Progenitor cell of endocrine pancreas (in vitro differentiated cells): ENCODE measurements around the gene NFIB. TPM values are rescaled to one million over a fixed set of nuclear protein-coding genes. Genes with fewer than 3 reads are reported as not detected.

Source experiments
- DNase-seq: peaks from one replicate; pipeline ENCODE4 v3.0.0; 2021; ENCODE audit warnings: low spot score; ENCODE audit not compliant: unreplicated experiment
- H3K27ac Mint-ChIP-seq: 2 replicates; pipeline ENCODE4 v1.8.0; 2021; ENCODE audit warnings: mild to moderate bottlenecking, moderate library complexity, mixed read lengths
- H3K27me3 Mint-ChIP-seq: 2 replicates; pipeline ENCODE4 v1.8.0; 2021; ENCODE audit warnings: mixed read lengths
- H3K36me3 Mint-ChIP-seq: 2 replicates; pipeline ENCODE4 v1.8.0; 2022; ENCODE audit warnings: mixed read lengths; ENCODE audit not compliant: insufficient read depth
- H3K4me1 Mint-ChIP-seq: 2 replicates; pipeline ENCODE4 v1.8.0; 2021; ENCODE audit warnings: low read depth, mixed read lengths
- H3K4me3 Mint-ChIP-seq: 2 replicates; pipeline ENCODE4 v1.8.0; 2021; ENCODE audit warnings: low read depth, mild to moderate bottlenecking, moderate library complexity, mixed read lengths
- H3K9me3 Mint-ChIP-seq: 2 replicates; pipeline ENCODE4 v1.8.0; 2021; ENCODE audit warnings: low read depth, mixed read lengths
- CTCF ChIP-seq: fragments of 200-600 bp; sonication (generic); IDR thresholded peaks from one replicate; pipeline ENCODE4 v1.5.0; 2021; ENCODE audit warnings: antibody characterized with exemption, mild to moderate bottlenecking; ENCODE audit not compliant: unreplicated experiment
- total RNA-seq: library from RNA; stranded (reverse); gene quantifications from 2 replicates; pipeline ENCODE4 v1.2.1, GENCODE V29; 2021

The NFIB gene
- total RNA-seq, 1 donor from 2014 or later: 15.5 TPM

GRCh38 chr9:14311956-14312685, 1.8 kb downstream of the NFIB start:
- TF ChIP-seq CTCF: no peak
- no peak for DNase-seq
- Mint-ChIP-seq H3K27ac (peak overlapping the region; percentile 84), H3K27me3 (peaks cover 38% of the 10 kb centered on the region), H3K36me3 (peaks cover 1% of the 10 kb centered on the region), H3K9me3 (no peaks in the 10 kb centered on the region), H3K4me3 (peak overlapping the region; percentile 82), H3K4me1 (peaks cover 31% of the 10 kb centered on the region)

- H3K4me1 Mint-ChIP-seq: peaks cover 25% of the 10 kb centered on the region
- H3K36me3 Mint-ChIP-seq: peaks cover 1% of the 10 kb centered on the region
- H3K27ac Mint-ChIP-seq: no peak overlapping the region
- H3K4me3 Mint-ChIP-seq: peak overlapping the region; percentile 82
- no peak for DNase-seq
- H3K27me3 Mint-ChIP-seq: peaks cover 33% of the 10 kb centered on the region
- no peak for TF ChIP-seq CTCF
- no peaks in the 10 kb centered on the region for H3K9me3 Mint-ChIP-seq
These were observed 2.6 kb downstream of the NFIB start for GRCh38 chr9:14311171-14311949.

- no peak for TF ChIP-seq CTCF
- no peaks in the 10 kb centered on the region for H3K9me3 Mint-ChIP-seq
- no peak for DNase-seq
- peaks cover 1% of the 10 kb centered on the region for H3K36me3 Mint-ChIP-seq
- no peak overlapping the region for H3K4me3 Mint-ChIP-seq
- H3K27ac Mint-ChIP-seq: no peak overlapping the region
- H3K4me1 Mint-ChIP-seq: peaks cover 22% of the 10 kb centered on the region
- H3K27me3 Mint-ChIP-seq: peaks cover 29% of the 10 kb centered on the region
These were observed 3.6 kb downstream of the NFIB start for GRCh38 chr9:14310311-14310710.

- H3K36me3 Mint-ChIP-seq: peaks cover 3% of the 10 kb centered on the region
- peaks cover 22% of the 10 kb centered on the region for H3K4me1 Mint-ChIP-seq
- H3K27ac Mint-ChIP-seq: no peak overlapping the region
- H3K27me3 Mint-ChIP-seq: peaks cover 29% of the 10 kb centered on the region
- H3K4me3 Mint-ChIP-seq: no peak overlapping the region
- no peak for DNase-seq
- H3K9me3 Mint-ChIP-seq: no peaks in the 10 kb centered on the region
- TF ChIP-seq CTCF: no peak
These were observed 4.5 kb downstream of the NFIB start for GRCh38 chr9:14309403-14309802.

- no peak for DNase-seq
- H3K9me3 Mint-ChIP-seq: no peaks in the 10 kb centered on the region
- H3K36me3 Mint-ChIP-seq: peaks cover 3% of the 10 kb centered on the region
- no peak overlapping the region for H3K4me3 Mint-ChIP-seq
- TF ChIP-seq CTCF: no peak
- H3K27me3 Mint-ChIP-seq: peaks cover 29% of the 10 kb centered on the region
- peaks cover 22% of the 10 kb centered on the region for H3K4me1 Mint-ChIP-seq
- no peak overlapping the region for H3K27ac Mint-ChIP-seq
These were observed 5.1 kb downstream of the NFIB start for GRCh38 chr9:14308853-14309145.
